OCI-LY1 (cell line): ENCODE results near the gene TMEM98.
"Not testable (repeated sequence)": the region's sequence is repeated elsewhere in the genome, so short reads cannot be mapped to it uniquely, and the experiment has no call there.

Experiments used
- H2AFZ ChIP-seq: fragments of 200-600 bp; sonication (generic), shearing (Covaris generic); 2 replicates; pipeline ENCODE4 v1.6.0; 2014; ENCODE audit warnings: antibody characterized with exemption, mild to moderate bottlenecking, low read length
- H3F3A ChIP-seq: fragments of 200-600 bp; sonication (generic), shearing (Covaris generic); 2 replicates; pipeline ENCODE4 v1.6.0; 2014; ENCODE audit warnings: mild to moderate bottlenecking, antibody characterized with exemption, low read length, moderate library complexity; ENCODE audit not compliant: insufficient read depth
- H3K27ac ChIP-seq: fragments of 200-600 bp; sonication (generic); 2 replicates; pipeline ENCODE4 v1.5.1; 2014; ENCODE audit warnings: low read length, mixed run types, mild to moderate bottlenecking, low read depth; ENCODE audit not compliant: poor library complexity, severe bottlenecking
- H3K27me3 ChIP-seq: fragments of 200-600 bp; sonication (generic); 2 replicates; pipeline ENCODE4 v1.6.0; 2014; ENCODE audit warnings: antibody characterized with exemption, mild to moderate bottlenecking, low read length, moderate library complexity; ENCODE audit not compliant: insufficient read depth
- H3K36me3 ChIP-seq: fragments of 200-600 bp; sonication (generic); 2 replicates; pipeline ENCODE4 v1.6.1; 2014; ENCODE audit warnings: mild to moderate bottlenecking, antibody characterized with exemption, low read length, moderate library complexity, mixed read lengths; ENCODE audit not compliant: insufficient read depth
- H3K4me1 ChIP-seq: fragments of 200-600 bp; sonication (generic); 2 replicates; pipeline ENCODE4 v1.5.1; 2014; ENCODE audit warnings: mild to moderate bottlenecking, low read length, moderate library complexity; ENCODE audit not compliant: insufficient read depth, severe bottlenecking
- H3K4me2 ChIP-seq: fragments of 200-600 bp; sonication (generic), shearing (Covaris generic); 2 replicates; pipeline ENCODE4 v1.6.1; 2014; ENCODE audit warnings: low read length
- H3K4me3 ChIP-seq: fragments of 200-600 bp; sonication (generic); 2 replicates; pipeline ENCODE4 v1.5.1; 2014; ENCODE audit warnings: low read length, low read depth, mild to moderate bottlenecking, mixed read lengths; ENCODE audit not compliant: poor library complexity, severe bottlenecking
- H3K79me2 ChIP-seq: fragments of 200-600 bp; shearing (Covaris generic); 2 replicates; pipeline ENCODE4 v1.6.1; 2016; ENCODE audit warnings: mixed run types, low read length, mixed read lengths; ENCODE audit not compliant: insufficient read depth
- H3K9ac ChIP-seq: fragments of 200-600 bp; sonication (generic), shearing (Covaris generic); 2 replicates; pipeline ENCODE4 v1.6.1; 2014; ENCODE audit warnings: mild to moderate bottlenecking, low read length, mixed read lengths
- H3K9me2 ChIP-seq: fragments of 200-600 bp; sonication (generic), shearing (Covaris generic); 2 replicates; pipeline ENCODE4 v1.6.1; 2014; ENCODE audit warnings: low read depth, mild to moderate bottlenecking, low read length, mixed read lengths
- H3K9me3 ChIP-seq: fragments of 200-600 bp; shearing (Covaris generic); 2 replicates; pipeline ENCODE4 v1.6.1; 2014; ENCODE audit warnings: low read length, mixed read lengths
- H4K20me1 ChIP-seq: fragments of 200-600 bp; sonication (generic), shearing (Covaris generic); 2 replicates; pipeline ENCODE4 v1.6.0; 2016; ENCODE audit warnings: mild to moderate bottlenecking, low read length; ENCODE audit not compliant: insufficient read depth
- CTCF ChIP-seq: fragments of 200-600 bp; sonication (generic), shearing (Covaris generic); IDR thresholded peaks from 2 replicates; pipeline ENCODE4 v1.5.1; 2017; ENCODE audit warnings: mild to moderate bottlenecking, antibody characterized with exemption, low read length, moderate library complexity, mixed read lengths
- EZH2 ChIP-seq: fragments of 200-600 bp; sonication (generic), shearing (Covaris generic); IDR thresholded peaks from 2 replicates; pipeline ENCODE4 v1.8.0; 2017; ENCODE audit warnings: borderline replicate concordance, mixed run types, mild to moderate bottlenecking, antibody characterized with exemption, low read length, moderate library complexity, mixed read lengths

Gene TMEM98

GRCh38 chr17:32946375-32947135 is 18.6 kb downstream of the TMEM98 start:
- Histone ChIP-seq H3K79me2 (no peaks in the 10 kb centered on the region), H3K27ac (no peak overlapping the region), H3K9me2 (no peaks in the 10 kb centered on the region), H4K20me1 (no peaks in the 10 kb centered on the region), H3K4me1 (no peaks in the 10 kb centered on the region), H3K36me3 (no peaks in the 10 kb centered on the region), H3K9ac (no peak overlapping the region), H3K4me2 (no peak overlapping the region), H3K4me3 (no peak overlapping the region), H3F3A (no peaks in the 10 kb centered on the region), H2AFZ (no peak overlapping the region), H3K9me3 (no peaks in the 10 kb centered on the region), H3K27me3 (no peaks in the 10 kb centered on the region)
- no peak for TF ChIP-seq EZH2
- no peak for TF ChIP-seq CTCF

GRCh38 chr17:32947736-32948135 is 19.8 kb downstream of the TMEM98 start:
- no peaks in the 10 kb centered on the region for H3K79me2 ChIP-seq
- H2AFZ ChIP-seq, result no peak overlapping the region
- no peak overlapping the region for H3K4me2 ChIP-seq
- H3K27ac ChIP-seq, result no peak overlapping the region
- no peaks in the 10 kb centered on the region for H3K27me3 ChIP-seq
- H3K9ac ChIP-seq, result no peak overlapping the region
- H3K36me3 ChIP-seq, result no peaks in the 10 kb centered on the region
- no peaks in the 10 kb centered on the region for H3F3A ChIP-seq
- H3K9me3 ChIP-seq, result no peaks in the 10 kb centered on the region
- TF ChIP-seq CTCF, result no peak
- no peak for TF ChIP-seq EZH2
- H3K4me1 ChIP-seq, result no peaks in the 10 kb centered on the region
- no peak overlapping the region for H3K4me3 ChIP-seq
- no peaks in the 10 kb centered on the region for H4K20me1 ChIP-seq
- H3K9me2 ChIP-seq, result no peaks in the 10 kb centered on the region

- H3K4me1 ChIP-seq, result no peaks in the 10 kb centered on the region
- no peaks in the 10 kb centered on the region for H3F3A ChIP-seq
- H3K4me2 ChIP-seq, result no peak overlapping the region
- no peaks in the 10 kb centered on the region for H3K79me2 ChIP-seq
- H3K36me3 ChIP-seq, result no peaks in the 10 kb centered on the region
- H3K27me3 ChIP-seq, result no peaks in the 10 kb centered on the region
- TF ChIP-seq CTCF (no peak), EZH2 (no peak)
- H3K9ac ChIP-seq, result no peak overlapping the region
- H3K9me2 ChIP-seq, result no peaks in the 10 kb centered on the region
- no peaks in the 10 kb centered on the region for H3K9me3 ChIP-seq
- H3K27ac ChIP-seq, result no peak overlapping the region
- no peaks in the 10 kb centered on the region for H4K20me1 ChIP-seq
- no peak overlapping the region for H2AFZ ChIP-seq
- no peak overlapping the region for H3K4me3 ChIP-seq
Measured at GRCh38 chr17:32949181-32949580, 21.2 kb downstream of the TMEM98 start.

GRCh38 chr17:32952491-32952890 is 24.5 kb downstream of the TMEM98 start:
- H3F3A ChIP-seq, H3K36me3 ChIP-seq, H4K20me1 ChIP-seq, H3K79me2 ChIP-seq, H3K4me3 ChIP-seq, H3K27me3 ChIP-seq, H3K9ac ChIP-seq, H3K9me2 ChIP-seq, H2AFZ ChIP-seq, H3K4me1 ChIP-seq, H3K27ac ChIP-seq, H3K4me2 ChIP-seq, H3K9me3 ChIP-seq: not testable (repeated sequence)
